WTC11 (cell line): ENCODE results near the gene PF4V1.

Source experiments
- CTCF ChIP-seq: fragments of 200-600 bp; IDR thresholded peaks from 2 replicates; pipeline ENCODE4 v1.8.0; 2022; ENCODE audit warnings: antibody characterized with exemption
- SMAD3 ChIP-seq: sonication (generic); formaldehyde crosslinking; IDR thresholded peaks from 2 replicates; pipeline ENCODE4 v1.8.0; 2022; ENCODE audit warnings: missing genetic modification reagents, mild to moderate bottlenecking, borderline replicate concordance
- SOX15 ChIP-seq: fragments of 250-450 bp; sonication (Bioruptor Pico); IDR thresholded peaks from 2 replicates; pipeline ENCODE4 v1.9.0; 2021; ENCODE audit warnings: mild to moderate bottlenecking
- USF2 ChIP-seq: sonication (generic); formaldehyde crosslinking; IDR thresholded peaks from 2 replicates; pipeline ENCODE4 v1.8.1; 2023; ENCODE audit warnings: mild to moderate bottlenecking, missing genetic modification reagents, moderate library complexity
- TF ChIP-seq, protein P1 (sequence below): sonication (generic); formaldehyde crosslinking; conservative IDR thresholded peaks from 2 replicates; pipeline ENCODE4 v1.8.1; 2022; ENCODE audit warnings: mild to moderate bottlenecking, missing genetic modification reagents

- TF ChIP-seq, protein P1, sequence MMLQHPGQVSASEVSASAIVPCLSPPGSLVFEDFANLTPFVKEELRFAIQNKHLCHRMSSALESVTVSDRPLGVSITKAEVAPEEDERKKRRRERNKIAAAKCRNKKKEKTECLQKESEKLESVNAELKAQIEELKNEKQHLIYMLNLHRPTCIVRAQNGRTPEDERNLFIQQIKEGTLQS (CRISPR knock-in tag): no peak
- TF ChIP-seq CTCF: no peak
- no peak for TF ChIP-seq SOX15 (CRISPR knock-in tag)
- no peak for TF ChIP-seq SMAD3 (CRISPR knock-in tag)
- no peak for TF ChIP-seq USF2
These were observed 29.3 kb upstream of the PF4V1 start for GRCh38 chr4:73823760-73824159.
